HT-29 (cell line): ENCODE data around the gene CST4. TPM values are rescaled to one million over a fixed set of nuclear protein-coding genes. Genes with fewer than 3 reads are reported as not detected.
"Not testable (repeated sequence)": the region's sequence is repeated elsewhere in the genome, so short reads cannot be mapped to it uniquely, and the experiment has no call there.

Experiments used
- DNase-seq: peaks from one replicate; pipeline ENCODE4 v3.0.0-alpha.2; 2015; ENCODE audit warnings: low spot score
- total RNA-seq: library from RNA; depleted of rRNA; stranded (reverse); fragments of >200 nt; shearing (Covaris generic); gene quantifications from 2 replicates; pipeline ENCODE4 v1.2.3, GENCODE V29; 2014

Gene CST4
- total RNA-seq, 1 experiment from 2014 or later, result 0.25 TPM

- no peak for DNase-seq
These were observed 507 bp upstream of the CST4 start for GRCh38 chr20:23689399-23689690.

- no peak for DNase-seq
These were observed 852 bp downstream of the CST4 start for GRCh38 chr20:23687986-23688385.

GRCh38 chr20:23686046-23686750 lies 2.6 kb downstream of the CST4 start:
- no peak for DNase-seq

- not testable (repeated sequence) for DNase-seq
These were observed 3.3 kb downstream of the CST4 start for GRCh38 chr20:23685529-23685896.

GRCh38 chr20:23684261-23684660 lies 4.6 kb downstream of the CST4 start:
- no peak for DNase-seq

- no peak for DNase-seq
These were observed 5.0 kb downstream of the CST4 start for GRCh38 chr20:23683807-23684206.

- no peak for DNase-seq
These were observed 5.6 kb downstream of the CST4 start for GRCh38 chr20:23683281-23683680.

- DNase-seq, result no peak
These were observed 8.7 kb downstream of the CST4 start for GRCh38 chr20:23680146-23680545.

- no peak for DNase-seq
These were observed 9.4 kb downstream of the CST4 start for GRCh38 chr20:23679133-23680092.

GRCh38 chr20:23673209-23673608 lies 15.6 kb downstream of the CST4 start:
- no peak for DNase-seq

- DNase-seq, result no peak
These were observed 16.7 kb downstream of the CST4 start for GRCh38 chr20:23672158-23672557.

- DNase-seq, result no peak
These were observed 17.4 kb downstream of the CST4 start for GRCh38 chr20:23671479-23671878.

- no peak for DNase-seq
These were observed 18.5 kb downstream of the CST4 start for GRCh38 chr20:23670361-23670760.

- DNase-seq, result no peak
These were observed 19.0 kb downstream of the CST4 start for GRCh38 chr20:23669866-23670265.

GRCh38 chr20:23669327-23669726 lies 19.5 kb downstream of the CST4 start:
- DNase-seq, result no peak

- peak; percentile 82 for DNase-seq
These were observed 20.3 kb downstream of the CST4 start for GRCh38 chr20:23668477-23668951.

- no peak for DNase-seq
These were observed 21.2 kb downstream of the CST4 start for GRCh38 chr20:23667666-23668065.

GRCh38 chr20:23666698-23667097 lies 22.1 kb downstream of the CST4 start:
- DNase-seq, result no peak

GRCh38 chr20:23666189-23666588 lies 22.6 kb downstream of the CST4 start:
- no peak for DNase-seq

- DNase-seq, result no peak
These were observed 23.9 kb downstream of the CST4 start for GRCh38 chr20:23664954-23665353.

- DNase-seq, result not testable (repeated sequence)
These were observed 24.8 kb downstream of the CST4 start for GRCh38 chr20:23664046-23664445.

- no peak for DNase-seq
These were observed 25.7 kb downstream of the CST4 start for GRCh38 chr20:23663180-23663579.
